ENCODE measurements around the gene NLRP9. TPM values are rescaled to one million over a fixed set of nuclear protein-coding genes. Genes with fewer than 3 reads are reported as not detected.
A peak's percentile ranks its signal among the peaks of the same experiment; 100 is the strongest.

The NLRP9 gene
- total RNA-seq, 1 donor from 2014 or later = not detected

- TF ChIP-seq, protein P1, sequence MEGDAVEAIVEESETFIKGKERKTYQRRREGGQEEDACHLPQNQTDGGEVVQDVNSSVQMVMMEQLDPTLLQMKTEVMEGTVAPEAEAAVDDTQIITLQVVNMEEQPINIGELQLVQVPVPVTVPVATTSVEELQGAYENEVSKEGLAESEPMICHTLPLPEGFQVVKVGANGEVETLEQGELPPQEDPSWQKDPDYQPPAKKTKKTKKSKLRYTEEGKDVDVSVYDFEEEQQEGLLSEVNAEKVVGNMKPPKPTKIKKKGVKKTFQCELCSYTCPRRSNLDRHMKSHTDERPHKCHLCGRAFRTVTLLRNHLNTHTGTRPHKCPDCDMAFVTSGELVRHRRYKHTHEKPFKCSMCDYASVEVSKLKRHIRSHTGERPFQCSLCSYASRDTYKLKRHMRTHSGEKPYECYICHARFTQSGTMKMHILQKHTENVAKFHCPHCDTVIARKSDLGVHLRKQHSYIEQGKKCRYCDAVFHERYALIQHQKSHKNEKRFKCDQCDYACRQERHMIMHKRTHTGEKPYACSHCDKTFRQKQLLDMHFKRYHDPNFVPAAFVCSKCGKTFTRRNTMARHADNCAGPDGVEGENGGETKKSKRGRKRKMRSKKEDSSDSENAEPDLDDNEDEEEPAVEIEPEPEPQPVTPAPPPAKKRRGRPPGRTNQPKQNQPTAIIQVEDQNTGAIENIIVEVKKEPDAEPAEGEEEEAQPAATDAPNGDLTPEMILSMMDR (conservative IDR thresholded peaks at IDR 0.05; ENCODE audit: low read depth, low read length) = no peak
- DNase-seq (ENCODE audit: low read depth) = no peak
- peak overlapping the region; percentile 60 for H3K4me3 ChIP-seq (ENCODE audit: low read depth, low read length)
These were observed 62.4 kb downstream of the NLRP9 start for GRCh38 chr19:55675661-55676354.

- peak; percentile 48 for DNase-seq (ENCODE audit: low read depth)
These were observed 63.2 kb downstream of the NLRP9 start, which contains the start of gene EPN1 for GRCh38 chr19:55674841-55675660. Gene EPN1, plus strand, starts transcription at chr19:55675226. Its CDS starts 3,402 bp downstream, at chr19:55678628.

DNA sequence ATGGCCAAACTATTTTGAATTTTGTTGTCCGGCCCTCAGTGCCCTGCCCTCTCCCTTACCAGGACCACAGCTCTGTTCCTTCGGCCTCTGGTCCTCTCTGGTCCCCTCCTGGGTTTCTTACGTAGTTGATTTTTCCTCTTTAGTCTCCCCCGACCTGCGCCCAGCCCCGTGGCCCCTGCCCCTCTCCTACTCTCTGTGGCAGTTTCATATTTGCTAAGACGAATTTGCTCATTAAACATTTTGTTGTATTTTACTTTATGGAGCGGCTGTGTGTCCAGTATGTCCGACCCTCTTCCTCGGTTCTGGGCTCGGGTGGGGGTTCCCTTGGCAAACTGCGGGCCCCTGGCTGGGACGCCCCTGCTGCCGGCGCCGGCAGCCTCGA, 63.8 kb downstream of the NLRP9 start:
- peak overlapping the region; percentile 60 for H3K4me3 ChIP-seq (ENCODE audit: low read depth, low read length)
- TF ChIP-seq, protein P1 (conservative IDR thresholded peaks at IDR 0.05; ENCODE audit: low read depth, low read length) = no peak
- DNase-seq (ENCODE audit: low read depth) = no peak

More at GRCh38 chr19:55674841-55675660, 63.2 kb downstream of the NLRP9 start, which contains the start of gene EPN1:
- TF ChIP-seq, protein P1 (conservative IDR thresholded peaks at IDR 0.05; ENCODE audit: low read depth, low read length) = no peak
- H3K4me3 ChIP-seq (ENCODE audit: low read depth, low read length) = peak within 1 kb of the TSS; percentile 60

DNA sequence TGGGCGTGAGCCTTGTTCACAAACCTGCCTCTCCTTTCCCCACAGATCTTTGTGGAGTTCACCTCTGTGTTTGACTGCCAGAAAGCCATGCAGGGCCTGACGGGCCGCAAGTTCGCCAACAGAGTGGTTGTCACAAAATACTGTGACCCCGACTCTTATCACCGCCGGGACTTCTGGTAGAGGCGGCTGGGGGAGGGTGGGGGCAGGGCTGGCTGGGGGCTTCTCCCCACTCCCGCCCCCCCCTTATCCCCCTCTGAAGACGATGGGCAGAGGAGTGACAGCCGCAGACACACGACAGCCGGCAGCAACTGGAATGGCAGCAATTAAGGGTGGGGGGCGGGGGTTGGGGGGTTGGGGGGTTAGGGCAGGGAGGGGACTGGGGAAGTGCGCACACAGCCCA, 64.3 kb downstream of the NLRP9 start:
- TF ChIP-seq, protein P1 (conservative IDR thresholded peaks at IDR 0.05; ENCODE audit: low read depth, low read length) = no peak
- H3K4me3 ChIP-seq (ENCODE audit: low read depth, low read length) = no peak overlapping the region
- DNase-seq (ENCODE audit: low read depth) = no peak

DNA sequence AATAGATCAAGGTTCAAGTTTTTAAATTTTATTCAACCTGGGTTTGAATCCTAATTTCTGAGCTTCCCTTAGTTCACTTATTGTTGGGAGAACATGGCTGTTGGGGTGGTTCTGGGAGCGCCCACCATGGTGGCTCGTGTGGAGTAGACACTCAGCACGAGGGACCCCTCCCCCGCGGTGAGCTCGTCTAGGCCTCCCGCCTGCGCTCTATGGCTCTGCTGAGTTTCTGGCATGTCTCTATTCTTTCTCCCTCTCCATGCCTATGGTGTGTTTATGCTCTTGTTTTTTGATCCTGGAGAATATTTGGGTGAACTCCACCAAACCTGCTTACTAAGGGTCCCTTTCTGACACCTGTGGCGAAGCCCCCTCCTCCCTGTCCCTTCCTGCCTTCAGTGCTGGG, 64.7 kb downstream of the NLRP9 start:
- H3K4me3 ChIP-seq (ENCODE audit: low read depth, low read length) = no peak overlapping the region
- no peak for DNase-seq (ENCODE audit: low read depth)
- TF ChIP-seq, protein P1 (conservative IDR thresholded peaks at IDR 0.05; ENCODE audit: low read depth, low read length) = no peak

GRCh38 chr19:55672418-55672817, 65.8 kb downstream of the NLRP9 start:
- TF ChIP-seq, protein P1 (conservative IDR thresholded peaks at IDR 0.05; ENCODE audit: low read depth, low read length) = no peak
- DNase-seq (ENCODE audit: low read depth) = no peak

More at GRCh38 chr19:55672418-55672817, 65.8 kb downstream of the NLRP9 start:
- H3K4me3 ChIP-seq (ENCODE audit: low read depth, low read length) = no peak overlapping the region
